Fibroblast of villous mesenchyme (primary cell): Measurements from ENCODE around the gene GNB1. TPM values are rescaled to one million over a fixed set of nuclear protein-coding genes. Genes with fewer than 3 reads are reported as not detected.

Experiments
- DNase-seq: peaks from one replicate; pipeline ENCODE4 v3.0.0-alpha.2; 2010; ENCODE audit warnings: low read depth
- H3K4me3 ChIP-seq: 2 replicates; pipeline ENCODE4 v1.5.1; 2011; ENCODE audit warnings: low read depth, mild to moderate bottlenecking, low read length
- CTCF ChIP-seq: IDR thresholded peaks from 2 replicates; pipeline ENCODE4 v1.5.1; 2012; ENCODE audit warnings: low read depth, mild to moderate bottlenecking, low read length; ENCODE audit not compliant: insufficient read depth
- total RNA-seq: library from RNA; depleted of rRNA; stranded (reverse); fragments of >200 nt; gene quantifications from 2 replicates; pipeline ENCODE4 v1.2.3, GENCODE V29; 2012

GNB1 gene
- total RNA-seq, 1 donor = 124 TPM

GRCh38 chr1:1786836-1787605 lies 103.9 kb downstream of the GNB1 start:
- no peak for TF ChIP-seq CTCF
- DNase-seq = no peak
- no peak overlapping the region for H3K4me3 ChIP-seq

GRCh38 chr1:1785666-1786065 lies 105.2 kb downstream of the GNB1 start:
- TF ChIP-seq CTCF = no peak
- H3K4me3 ChIP-seq = no peak overlapping the region
- DNase-seq = no peak

- DNase-seq = no peak
- no peak overlapping the region for H3K4me3 ChIP-seq
- TF ChIP-seq CTCF = no peak
Measured at GRCh38 chr1:1784933-1785332, 106.0 kb downstream of the GNB1 start.

- no peak for TF ChIP-seq CTCF
- DNase-seq = no peak
- H3K4me3 ChIP-seq = no peak overlapping the region
Measured at GRCh38 chr1:1783320-1783719, 107.6 kb downstream of the GNB1 start.

- H3K4me3 ChIP-seq = peak overlapping the region; percentile 18
- peak; percentile 59 for DNase-seq
- TF ChIP-seq CTCF = no peak
Measured at GRCh38 chr1:1782399-1783221, 108.3 kb downstream of the GNB1 start.

GRCh38 chr1:1781526-1781903 lies 109.4 kb downstream of the GNB1 start:
- no peak overlapping the region for H3K4me3 ChIP-seq
- peak; percentile 19 for DNase-seq
- TF ChIP-seq CTCF = no peak
